Suppressor macrophage treated with lipopolysaccharide for 1 hour (primary cell): ENCODE results near the gene DPP6.

Source experiments
- DNase-seq, 3 donors: peaks; one replicate each; pipeline ENCODE4 v3.0.0-alpha.2; 2020 to 2022

DPP6 gene

DNA sequence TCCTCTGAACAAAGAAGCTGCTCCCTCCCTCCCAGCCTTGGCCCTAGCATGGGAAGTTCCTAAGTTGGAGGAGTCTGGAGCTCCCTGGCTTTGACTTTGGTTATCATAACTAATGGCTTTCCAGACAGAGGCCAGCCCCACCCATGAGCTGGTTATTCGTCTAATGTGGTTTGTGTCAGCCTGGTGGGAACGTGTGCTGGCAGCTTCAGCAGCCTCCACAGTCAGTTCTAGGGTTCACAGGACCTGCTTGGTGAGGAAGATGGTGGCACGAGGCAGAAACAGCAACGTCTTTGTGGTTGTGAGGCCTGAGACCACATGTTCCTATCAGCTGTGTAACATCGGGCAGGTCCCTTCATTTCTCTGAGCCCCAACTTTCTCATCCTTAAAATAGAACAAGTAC lies 847.7 kb downstream of the DPP6 start:
- no peak for DNase-seq

DNA sequence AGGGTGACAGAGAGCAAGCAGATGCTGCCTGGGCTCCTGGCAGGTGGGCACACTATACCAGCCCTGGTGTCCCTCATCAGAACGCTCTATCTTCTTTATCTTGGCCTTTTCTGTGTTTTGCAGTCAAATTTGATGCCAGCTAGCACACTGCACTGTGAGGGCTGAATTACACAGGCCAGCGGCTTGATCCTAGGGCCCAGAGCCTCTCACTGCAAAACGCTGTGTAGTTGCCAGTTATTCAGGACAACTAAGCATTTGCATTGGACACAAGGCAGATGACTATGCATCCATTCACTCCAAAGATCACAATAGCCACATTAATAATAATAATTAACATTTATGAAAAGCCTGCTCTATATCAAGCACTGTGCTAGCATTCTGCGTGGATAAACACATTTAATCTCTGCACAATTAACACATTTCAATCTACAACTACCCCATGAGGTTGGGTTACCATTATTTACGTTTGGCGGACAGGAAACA lies 850.4 kb downstream of the DPP6 start:
- no peak for DNase-seq

GRCh38 chr7:154903083-154903731 lies 851.0 kb downstream of the DPP6 start:
- DNase-seq = no peak

DNA sequence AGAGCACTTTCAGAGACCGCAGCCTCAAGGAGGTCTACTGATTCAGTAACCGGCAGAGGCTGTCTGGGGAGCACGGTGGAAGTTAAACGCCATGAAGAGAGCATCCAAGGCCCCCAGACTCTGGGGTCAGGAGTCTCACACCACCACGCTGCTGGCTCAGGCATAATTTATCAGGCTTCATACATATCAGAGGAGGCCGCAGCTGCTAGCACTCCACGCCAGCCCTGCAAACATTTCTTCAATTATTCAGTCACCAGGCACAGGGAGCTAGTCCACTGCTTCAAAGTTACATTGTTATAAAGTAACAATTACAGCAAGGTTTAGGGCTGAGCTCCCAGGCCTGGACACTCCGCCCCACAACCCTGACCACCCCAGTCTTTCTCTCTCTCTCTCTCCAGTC lies 852.9 kb downstream of the DPP6 start:
- DNase-seq = no peak

GRCh38 chr7:154905615-154906014 lies 853.4 kb downstream of the DPP6 start:
- DNase-seq = no peak

GRCh38 chr7:154906201-154906600 lies 854.0 kb downstream of the DPP6 start:
- DNase-seq = no peak

DNA sequence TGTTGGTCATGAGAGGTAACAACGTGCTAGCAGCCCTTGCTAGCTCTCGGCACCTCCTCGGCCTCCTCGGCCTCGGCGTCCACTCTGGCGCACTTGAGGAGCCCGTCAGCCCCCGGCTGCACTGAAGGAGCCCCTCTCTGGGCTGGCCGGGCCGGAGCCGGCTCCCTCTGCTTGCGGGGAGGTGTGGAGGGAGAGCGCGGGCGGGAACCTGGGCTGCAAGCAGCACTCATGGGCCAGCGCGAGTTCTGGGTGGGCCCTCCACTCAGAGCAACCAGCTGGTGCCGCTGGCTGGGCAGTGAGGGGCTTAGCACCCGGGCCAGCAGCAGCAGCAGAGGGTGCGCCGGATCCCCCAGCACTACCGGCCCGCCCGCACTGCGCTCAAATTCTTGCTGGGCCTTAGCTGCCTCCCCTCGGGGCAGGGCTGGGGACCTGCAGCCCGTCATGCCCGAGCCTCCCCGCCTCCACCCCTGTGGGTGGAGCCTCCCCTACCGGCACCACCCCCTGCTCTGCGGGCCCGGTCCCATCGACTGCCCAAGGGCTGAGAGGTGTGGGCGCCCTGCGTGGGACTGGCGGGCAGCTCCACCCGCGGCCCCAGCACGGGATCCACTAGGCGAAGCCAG lies 854.6 kb downstream of the DPP6 start:
- DNase-seq = no peak

DNA sequence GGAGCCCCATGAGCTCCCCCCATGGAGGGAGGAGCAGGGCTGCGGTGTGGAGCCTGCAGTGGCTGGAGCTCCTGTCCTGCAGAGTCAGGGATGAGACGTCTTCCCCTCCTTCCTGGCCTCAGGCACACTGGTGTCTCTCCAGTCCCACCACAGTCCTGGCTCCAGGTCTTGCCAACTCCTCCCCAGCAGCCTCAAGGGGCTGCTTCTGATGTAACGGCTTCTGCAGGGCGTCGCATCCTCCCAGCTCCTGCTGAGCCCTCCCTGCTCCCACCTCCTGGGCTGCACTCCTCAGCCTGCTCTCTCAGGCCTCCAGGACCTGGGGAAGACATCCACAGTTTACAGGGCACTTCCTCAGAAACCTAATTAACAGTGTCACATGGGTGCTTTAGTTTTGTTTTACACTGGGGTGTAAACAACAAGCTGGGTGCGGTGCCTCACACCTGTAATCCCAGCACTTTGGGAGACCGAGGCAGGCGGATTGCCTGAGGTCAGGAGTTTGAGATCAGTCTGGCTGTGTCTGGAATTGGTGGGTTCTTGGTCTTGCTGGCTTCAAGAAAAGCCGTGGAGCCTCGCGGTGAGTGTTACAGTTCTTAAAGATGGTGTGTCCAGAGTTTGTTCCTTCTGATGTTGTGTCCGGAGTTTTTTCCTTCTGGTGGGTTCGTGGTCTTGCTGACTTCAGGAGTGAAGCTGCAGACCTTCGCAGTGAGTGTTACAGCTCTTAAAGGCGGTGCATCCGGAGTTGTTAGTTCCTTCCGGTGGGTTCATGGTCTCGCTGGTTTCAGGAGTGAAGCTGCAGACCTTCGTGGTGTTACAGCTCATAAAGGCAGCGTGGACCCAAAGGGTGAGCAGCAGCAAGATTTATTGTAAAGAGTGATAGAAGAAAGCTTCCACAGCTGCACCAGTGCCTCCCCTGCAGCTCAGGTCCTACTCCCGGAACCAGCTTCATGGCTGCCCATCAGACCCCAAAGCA lies 855.7 kb downstream of the DPP6 start:
- DNase-seq = no peak

GRCh38 chr7:154909241-154910105 lies 857.3 kb downstream of the DPP6 start:
- no peak for DNase-seq

DNA sequence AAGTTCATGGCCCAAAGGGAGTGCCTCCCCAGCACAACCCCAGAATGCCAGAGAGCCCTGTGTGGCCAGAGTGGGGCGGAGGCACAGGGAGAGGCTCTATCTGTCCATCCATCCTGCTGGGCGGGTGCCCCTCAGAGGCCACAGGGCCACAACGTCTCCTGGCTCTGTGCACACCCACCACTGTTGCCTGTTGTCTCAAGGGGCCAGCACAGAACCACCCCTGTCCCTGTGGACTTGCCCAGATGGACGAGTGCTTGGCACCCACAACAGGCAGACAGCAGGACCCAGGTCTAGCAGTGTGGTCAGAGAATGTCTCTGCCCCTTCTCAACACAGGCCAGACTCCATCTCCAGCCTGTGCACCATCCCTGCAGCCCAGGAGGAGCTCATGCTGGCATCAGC lies 857.9 kb downstream of the DPP6 start:
- DNase-seq = no peak

GRCh38 chr7:154910977-154911376 lies 858.8 kb downstream of the DPP6 start:
- no peak for DNase-seq

GRCh38 chr7:154911411-154911810 lies 859.2 kb downstream of the DPP6 start:
- no peak for DNase-seq

- no peak for DNase-seq
Measured at GRCh38 chr7:154911862-154912455, 859.8 kb downstream of the DPP6 start.

GRCh38 chr7:154912871-154913637 lies 860.9 kb downstream of the DPP6 start:
- no peak for DNase-seq

- DNase-seq = peak; percentile 78 to 89 (median 87)
Measured at GRCh38 chr7:154913638-154914307, 861.6 kb downstream of the DPP6 start.

DNA sequence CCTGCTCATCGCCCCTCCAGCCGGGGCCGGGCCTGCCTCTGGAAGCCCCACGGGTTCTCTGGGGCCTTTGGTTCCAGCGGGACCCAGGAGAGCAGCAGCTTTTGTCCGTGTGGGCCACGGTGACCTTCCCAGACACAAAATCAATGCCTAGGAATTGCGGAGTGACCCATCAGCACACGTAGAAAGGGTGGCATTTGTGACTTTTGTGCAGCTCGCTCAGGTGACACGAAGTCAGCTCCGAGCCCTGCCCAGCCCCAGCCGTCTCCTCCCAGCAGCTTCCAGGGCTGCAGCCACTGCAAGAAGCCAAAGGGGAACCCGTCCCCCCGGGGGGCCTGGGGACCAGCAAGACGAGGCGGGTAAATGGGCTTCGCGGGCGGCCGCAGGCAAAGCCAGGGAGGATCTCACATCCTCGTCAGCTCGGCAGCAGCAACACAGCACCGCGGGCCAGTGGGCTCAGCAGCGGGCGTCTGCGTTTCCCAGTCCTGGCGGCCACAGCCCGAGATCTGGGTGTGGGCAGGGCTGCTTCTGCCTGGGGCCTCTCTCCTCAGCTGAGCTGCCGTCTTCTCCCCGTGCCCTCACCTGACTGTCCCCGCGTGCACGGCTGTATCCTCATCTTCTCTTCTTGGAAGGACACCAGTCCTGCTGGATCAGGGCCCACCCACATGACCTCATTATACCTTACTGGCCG lies 862.3 kb downstream of the DPP6 start:
- DNase-seq = no peak

- no peak for DNase-seq
Measured at GRCh38 chr7:154914996-154915380, 862.8 kb downstream of the DPP6 start.

- no peak for DNase-seq
Measured at GRCh38 chr7:154915600-154915999, 863.4 kb downstream of the DPP6 start.

DNA sequence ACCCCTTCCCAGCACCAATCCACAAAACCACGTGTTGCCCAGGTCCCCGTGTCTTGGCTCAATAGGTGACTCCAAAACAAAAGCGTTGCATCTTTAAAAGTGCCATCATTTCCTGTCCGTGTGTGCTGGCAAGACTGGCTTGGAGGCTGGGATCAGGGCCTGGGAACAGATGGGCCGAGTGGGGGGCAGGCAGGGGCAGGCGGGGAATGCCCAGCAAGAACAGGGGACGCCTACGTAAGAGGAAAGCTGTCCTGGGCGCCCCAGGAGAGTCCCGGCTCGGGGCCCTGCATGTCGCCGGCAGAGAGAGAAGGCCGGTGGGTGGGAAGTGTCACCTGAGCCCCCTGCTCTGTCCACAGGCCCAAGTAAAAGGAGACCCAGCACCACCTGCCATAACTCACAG lies 864.2 kb downstream of the DPP6 start:
- no peak for DNase-seq
